ENCODE results near the gene XYLT1. TPM values are rescaled to one million over a fixed set of nuclear protein-coding genes. Genes with fewer than 3 reads are reported as not detected.

Gene XYLT1
- total RNA-seq, 6 experiments from 2014 or later: 22.0 to 51.1 (median 27.5) TPM

DNA sequence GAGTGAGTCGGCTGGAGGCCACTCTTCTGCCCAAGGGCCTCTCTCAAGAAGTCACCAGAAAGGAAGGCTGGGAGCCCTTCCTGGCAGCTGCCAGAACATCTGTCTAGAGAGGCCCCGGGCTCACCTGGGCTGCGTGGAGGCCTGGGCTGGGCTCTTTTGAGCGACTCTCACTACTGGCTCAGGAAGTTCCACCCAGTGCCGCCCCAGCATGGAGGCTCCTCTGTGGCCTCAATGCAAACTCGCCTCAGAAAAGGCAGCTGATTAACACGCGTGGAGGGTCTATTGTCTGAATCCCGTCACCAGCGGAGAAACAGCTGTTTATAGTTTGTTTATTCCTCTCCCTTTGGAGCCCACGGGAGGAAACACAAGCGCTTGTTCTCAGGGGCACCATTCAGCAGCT lies 25.3 kb downstream of the XYLT1 start:
- no peaks in the 10 kb centered on the region for H3K4me1 Mint-ChIP-seq (ENCODE audit: low read depth)
- H3K27ac Mint-ChIP-seq: no peak overlapping the region; the same call in 1 of the 2 replicates
- DNase-seq: no peak
- H3K9me3 Mint-ChIP-seq: no peaks in the 10 kb centered on the region
- no peak overlapping the region for H3K4me3 Mint-ChIP-seq
- peaks cover 4% of the 10 kb centered on the region; the same call in 1 of the 2 replicates for H3K36me3 Mint-ChIP-seq (ENCODE audit: low read depth)
- TF ChIP-seq, protein P1, sequence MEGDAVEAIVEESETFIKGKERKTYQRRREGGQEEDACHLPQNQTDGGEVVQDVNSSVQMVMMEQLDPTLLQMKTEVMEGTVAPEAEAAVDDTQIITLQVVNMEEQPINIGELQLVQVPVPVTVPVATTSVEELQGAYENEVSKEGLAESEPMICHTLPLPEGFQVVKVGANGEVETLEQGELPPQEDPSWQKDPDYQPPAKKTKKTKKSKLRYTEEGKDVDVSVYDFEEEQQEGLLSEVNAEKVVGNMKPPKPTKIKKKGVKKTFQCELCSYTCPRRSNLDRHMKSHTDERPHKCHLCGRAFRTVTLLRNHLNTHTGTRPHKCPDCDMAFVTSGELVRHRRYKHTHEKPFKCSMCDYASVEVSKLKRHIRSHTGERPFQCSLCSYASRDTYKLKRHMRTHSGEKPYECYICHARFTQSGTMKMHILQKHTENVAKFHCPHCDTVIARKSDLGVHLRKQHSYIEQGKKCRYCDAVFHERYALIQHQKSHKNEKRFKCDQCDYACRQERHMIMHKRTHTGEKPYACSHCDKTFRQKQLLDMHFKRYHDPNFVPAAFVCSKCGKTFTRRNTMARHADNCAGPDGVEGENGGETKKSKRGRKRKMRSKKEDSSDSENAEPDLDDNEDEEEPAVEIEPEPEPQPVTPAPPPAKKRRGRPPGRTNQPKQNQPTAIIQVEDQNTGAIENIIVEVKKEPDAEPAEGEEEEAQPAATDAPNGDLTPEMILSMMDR (IDR thresholded peaks at IDR 0.05): no peak
- no peaks in the 10 kb centered on the region; the same call in 1 of the 2 replicates for H3K27me3 Mint-ChIP-seq (ENCODE audit: insufficient read depth)

DNA sequence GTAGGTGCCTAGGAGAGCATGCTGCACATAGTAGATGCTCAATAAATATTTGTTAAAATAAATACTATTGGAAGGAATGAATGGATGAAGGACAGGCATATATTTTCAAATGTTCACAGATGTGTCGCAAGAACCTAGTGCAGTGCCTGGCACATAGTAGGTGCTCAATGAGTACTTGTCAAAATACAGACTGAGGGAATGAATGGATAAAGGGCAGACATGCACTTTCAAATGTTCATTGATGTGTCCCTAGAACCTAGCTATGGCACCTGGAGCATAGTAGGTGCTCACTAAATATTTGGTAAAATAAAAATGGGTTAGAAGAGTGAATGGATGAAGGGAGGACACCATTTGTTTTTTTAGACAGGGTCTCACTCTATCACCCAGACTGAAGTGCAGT lies 26.1 kb downstream of the XYLT1 start:
- no peaks in the 10 kb centered on the region for H3K9me3 Mint-ChIP-seq
- no peaks in the 10 kb centered on the region for H3K4me1 Mint-ChIP-seq (ENCODE audit: low read depth)

DNA sequence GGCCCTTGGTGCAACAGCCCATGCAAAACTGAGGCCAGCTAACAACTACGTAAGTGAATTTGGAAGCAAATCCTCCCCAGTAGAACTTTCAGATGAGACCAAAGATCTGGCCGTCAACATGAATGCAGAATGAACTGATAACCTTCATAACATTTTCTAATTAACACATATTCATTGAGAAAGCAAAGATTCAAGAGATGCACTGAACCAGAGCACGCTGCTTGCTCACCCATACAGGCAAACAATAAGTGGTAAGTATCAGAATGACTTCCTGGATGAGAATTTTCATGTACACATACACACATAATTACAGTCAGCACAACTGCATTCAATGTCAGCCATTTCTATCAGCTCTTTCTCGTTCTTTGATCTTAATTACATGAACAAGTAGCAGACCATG lies 30.6 kb downstream of the XYLT1 start:
- peaks cover 8% of the 10 kb centered on the region; the same call in 1 of the 2 replicates for H3K4me1 Mint-ChIP-seq (ENCODE audit: low read depth)
- no peak overlapping the region for H3K4me3 Mint-ChIP-seq
- no peaks in the 10 kb centered on the region; the same call in 1 of the 2 replicates for H3K36me3 Mint-ChIP-seq (ENCODE audit: low read depth)
- TF ChIP-seq, protein P1 (IDR thresholded peaks at IDR 0.05): no peak
- H3K9me3 Mint-ChIP-seq: no peaks in the 10 kb centered on the region
- no peak for DNase-seq
- no peaks in the 10 kb centered on the region; the same call in 1 of the 2 replicates for H3K27me3 Mint-ChIP-seq (ENCODE audit: insufficient read depth)
- no peak overlapping the region for H3K27ac Mint-ChIP-seq

More for the DNA sequence above, 26.1 kb downstream of the XYLT1 start:
- TF ChIP-seq, protein P1 (IDR thresholded peaks at IDR 0.05): no peak
- H3K27me3 Mint-ChIP-seq (ENCODE audit: insufficient read depth): no peaks in the 10 kb centered on the region; the same call in 1 of the 2 replicates
- H3K4me3 Mint-ChIP-seq: no peak overlapping the region
- no peak overlapping the region for H3K27ac Mint-ChIP-seq
- H3K36me3 Mint-ChIP-seq (ENCODE audit: low read depth): peaks cover 4% of the 10 kb centered on the region
- DNase-seq: no peak

DNA sequence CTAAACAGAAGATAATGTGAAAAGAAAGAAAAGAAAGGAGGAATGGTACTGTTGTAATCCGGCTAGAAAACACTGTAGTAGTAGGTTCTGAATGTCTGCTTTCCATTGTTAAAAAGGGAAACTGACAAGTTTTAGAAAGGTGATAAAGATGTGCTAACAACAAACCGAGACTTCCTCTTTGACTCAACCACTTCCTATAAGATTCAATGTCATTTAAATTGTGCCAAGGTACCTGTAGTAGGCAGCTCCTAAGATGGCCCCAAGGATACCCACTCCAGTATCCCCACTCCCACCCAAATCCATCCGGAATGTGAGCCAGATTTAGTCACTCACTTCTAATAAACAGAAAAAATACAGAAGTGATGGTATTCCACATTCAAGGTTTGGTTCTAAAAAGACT lies 31.2 kb downstream of the XYLT1 start:
- Mint-ChIP-seq H3K9me3 (no peaks in the 10 kb centered on the region), H3K36me3 (ENCODE audit: low read depth) (no peaks in the 10 kb centered on the region; the same call in 1 of the 2 replicates), H3K4me3 (no peak overlapping the region), H3K27ac (no peak overlapping the region), H3K4me1 (ENCODE audit: low read depth) (peaks cover 8% of the 10 kb centered on the region; the same call in 1 of the 2 replicates), H3K27me3 (ENCODE audit: insufficient read depth) (no peaks in the 10 kb centered on the region; the same call in 1 of the 2 replicates)
- no peak for DNase-seq
- TF ChIP-seq, protein P1 (IDR thresholded peaks at IDR 0.05): no peak

GRCh38 chr16:17437981-17438380 lies 32.8 kb downstream of the XYLT1 start:
- DNase-seq: no peak
- Mint-ChIP-seq H3K9me3 (no peaks in the 10 kb centered on the region), H3K27ac (no peak overlapping the region), H3K27me3 (ENCODE audit: insufficient read depth) (no peaks in the 10 kb centered on the region; the same call in 1 of the 2 replicates), H3K36me3 (ENCODE audit: low read depth) (peaks cover 3% of the 10 kb centered on the region), H3K4me3 (no peak overlapping the region), H3K4me1 (ENCODE audit: low read depth) (peaks cover 13% of the 10 kb centered on the region)
- TF ChIP-seq, protein P1 (IDR thresholded peaks at IDR 0.05): no peak

Data from HFFc6 (cell line).